ENCODE results near the gene TSPEAR.

DNA sequence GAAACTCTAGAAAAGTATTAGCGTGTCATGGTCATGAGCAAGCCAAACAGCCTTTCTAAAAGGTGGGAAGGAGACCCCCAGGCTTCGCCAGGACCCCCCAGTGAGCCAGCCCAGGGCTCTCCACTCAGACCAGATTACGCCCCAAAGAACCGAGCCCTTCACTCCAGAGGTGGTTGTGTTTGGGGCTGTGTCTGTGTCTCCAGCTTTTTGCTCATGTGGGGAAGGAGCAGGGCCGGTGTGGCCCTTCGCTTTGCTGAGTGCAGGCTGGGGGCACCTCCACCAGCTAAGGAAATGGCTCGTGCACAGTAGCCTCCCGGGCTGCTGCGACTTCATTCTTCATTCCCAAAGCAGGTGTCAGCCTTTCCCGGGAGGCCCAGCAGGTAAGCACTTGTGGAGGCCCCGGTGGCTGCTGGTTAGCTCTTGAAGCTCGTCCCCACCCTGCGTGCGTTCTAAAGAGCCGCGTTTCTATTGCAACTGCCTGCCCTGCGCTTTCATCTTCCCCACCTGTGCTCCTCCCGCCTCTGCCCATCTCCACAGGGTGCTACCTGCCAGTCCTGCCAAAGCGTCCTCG is 531 bp downstream of the TSPEAR start:
- no peak for TF ChIP-seq CTCF (IDR thresholded peaks at IDR 0.05; ENCODE audit: low read depth, low read length, poor library complexity, severe bottlenecking)
- no peak for TF ChIP-seq EZH2phosphoT487 (IDR thresholded peaks at IDR 0.05; ENCODE audit: borderline replicate concordance, low read length)

Data from DOHH2 (cell line).